ENCODE results near the gene ATP2B2. TPM values are rescaled to one million over a fixed set of nuclear protein-coding genes. Genes with fewer than 3 reads are reported as not detected.

The ATP2B2 gene
- total RNA-seq, 4 donors from 2014 or later, result 0.11 to 0.42 (median 0.15) TPM; not detected in 1

GRCh38 chr3:10448544-10448943 is 56.8 kb downstream of the ATP2B2 start:
- Histone ChIP-seq H3K4me1 (no peaks in the 10 kb centered on the region), H3K9me3 (no peaks in the 10 kb centered on the region), H3K4me3 (replicated peaks in 1 of 3) (no peak overlapping the region), H3K27me3 (no peaks in the 10 kb centered on the region), H3K27ac (no peak overlapping the region), H3K36me3 (no peaks in the 10 kb centered on the region)
- WGBS, 2 donors, result 90 to 95% methylated on average over 3 of the region's 3 CpGs
- intact Hi-C loops (cut with DNase I), result no loop called here
- no peak for TF ChIP-seq CTCF (IDR thresholded peaks at IDR 0.05)
- no peak for DNase-seq

GRCh38 chr3:10447527-10448260 is 57.7 kb downstream of the ATP2B2 start:
- H3K4me1 ChIP-seq, result no peaks in the 10 kb centered on the region
- H3K27me3 ChIP-seq, result no peaks in the 10 kb centered on the region
- no peak overlapping the region for H3K4me3 ChIP-seq (replicated peaks in 1 of 3)
- H3K9me3 ChIP-seq, result no peaks in the 10 kb centered on the region
- no peak for DNase-seq
- intact Hi-C loops (cut with DNase I), result no loop called here
- 61 to 76% methylated on average over 6 of the region's 6 CpGs for WGBS, 2 donors
- TF ChIP-seq POLR2A (IDR thresholded peaks at IDR 0.05) (no peak), CTCF (IDR thresholded peaks at IDR 0.05) (no peak)
- no peak overlapping the region for H3K27ac ChIP-seq
- no peaks in the 10 kb centered on the region for H3K36me3 ChIP-seq

- Histone ChIP-seq H3K27me3 (no peaks in the 10 kb centered on the region), H3K9me3 (no peaks in the 10 kb centered on the region), H3K36me3 (no peaks in the 10 kb centered on the region), H3K4me3 (replicated peaks in 1 of 3) (no peak overlapping the region), H3K27ac (no peak overlapping the region), H3K4me1 (no peaks in the 10 kb centered on the region)
- intact Hi-C loops (cut with DNase I), result no loop called here
- WGBS, 2 donors, result 68 to 78% methylated on average over 2 to 5 of the region's 5 CpGs
- DNase-seq, result no peak
- TF ChIP-seq CTCF (IDR thresholded peaks at IDR 0.05), result no peak
- no peak for TF ChIP-seq POLR2A (IDR thresholded peaks at IDR 0.05)
Observed at GRCh38 chr3:10447110-10447509, 58.3 kb downstream of the ATP2B2 start.

- intact Hi-C loops (cut with DNase I), result no loop called here
- no peaks in the 10 kb centered on the region for H3K9me3 ChIP-seq
- no peak for DNase-seq
Observed at GRCh38 chr3:10445561-10446175, 59.7 kb downstream of the ATP2B2 start.

More at GRCh38 chr3:10445561-10446175, 59.7 kb downstream of the ATP2B2 start:
- H3K27me3 ChIP-seq, result no peaks in the 10 kb centered on the region
- H3K4me3 ChIP-seq (replicated peaks in 1 of 3), result no peak overlapping the region
- WGBS, 2 donors, result 45 to 50% methylated on average over 9 of the region's 9 CpGs
- no peak overlapping the region for H3K27ac ChIP-seq
- TF ChIP-seq CTCF (IDR thresholded peaks at IDR 0.05), result no peak
- TF ChIP-seq POLR2A (IDR thresholded peaks at IDR 0.05), result no peak
- H3K36me3 ChIP-seq, result no peaks in the 10 kb centered on the region
- no peaks in the 10 kb centered on the region for H3K4me1 ChIP-seq

All from thyroid gland (tissue), 4 donors.